Measurements from ENCODE around the gene REPIN1.

DNA sequence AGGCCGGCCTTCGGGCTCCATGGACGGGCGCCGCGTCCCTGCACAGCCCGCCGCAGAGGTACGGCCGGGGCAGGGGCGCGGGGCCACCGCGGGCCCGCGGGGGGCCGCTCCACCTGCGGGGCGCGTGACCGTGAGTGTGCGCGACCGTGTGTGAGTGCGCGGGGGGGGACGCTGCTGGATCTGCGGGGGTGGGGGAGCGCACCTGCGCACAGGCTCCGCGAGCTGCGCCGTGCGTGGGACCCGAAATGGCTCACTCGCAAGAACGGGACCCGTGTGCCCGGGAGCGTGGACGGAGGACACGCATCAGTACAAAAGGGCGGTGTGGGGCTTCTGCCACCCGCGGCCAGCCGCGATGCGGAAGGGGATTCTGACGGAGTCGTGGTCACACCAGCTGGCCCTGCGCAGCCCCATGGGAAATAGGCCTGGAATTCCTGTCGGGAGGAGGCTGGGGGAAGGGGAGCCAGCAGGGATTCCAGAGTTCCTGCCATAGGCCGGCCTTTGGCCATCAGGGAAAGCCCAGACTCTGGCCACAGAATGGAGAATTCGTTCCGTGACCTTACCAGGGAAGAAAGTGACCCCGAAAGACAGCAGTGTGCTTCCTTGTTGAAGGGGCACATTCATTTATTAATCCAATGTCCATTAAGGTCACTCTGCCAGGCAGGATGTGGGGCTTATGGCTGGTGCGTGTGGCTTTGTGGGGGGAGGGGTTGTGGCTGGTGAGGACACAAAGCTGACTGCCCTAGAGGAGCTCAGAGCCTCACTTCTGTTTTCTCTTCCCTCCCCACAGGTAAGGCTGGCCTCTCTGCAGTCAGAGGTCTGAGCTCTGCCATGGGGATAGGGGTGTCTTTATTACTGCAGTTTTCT lies 494 bp downstream of the REPIN1 start:
- TF ChIP-seq POLR2AphosphoS5 (IDR thresholded peaks at IDR 0.05) (peak; percentile 4 to 19), POLR2A (IDR thresholded peaks at IDR 0.05; ENCODE audit: low read depth) (no peak)
